ENCODE results near the gene C5orf46.
"Not testable (repeated sequence)": the region's sequence is repeated elsewhere in the genome, so short reads cannot be mapped to it uniquely, and the experiment has no call there.

C5orf46 gene

GRCh38 chr5:147892696-147893296, 13.5 kb downstream of the C5orf46 start:
- DNase-seq = no peak

- DNase-seq = no peak
Observed at GRCh38 chr5:147887930-147888329, 18.4 kb downstream of the C5orf46 start.

GRCh38 chr5:147887026-147887627, 19.2 kb downstream of the C5orf46 start:
- peak; percentile 40 for DNase-seq

- no peak for DNase-seq
Observed at GRCh38 chr5:147882586-147883313, 23.6 kb downstream of the C5orf46 start.

GRCh38 chr5:147880487-147880886, 25.9 kb downstream of the C5orf46 start:
- no peak for DNase-seq

GRCh38 chr5:147879784-147880183, 26.6 kb downstream of the C5orf46 start:
- DNase-seq = no peak

- DNase-seq = no peak
Observed at GRCh38 chr5:147878066-147878759, 28.1 kb downstream of the C5orf46 start, which contains the start of gene SCGB3A2. Gene SCGB3A2, plus strand, starts transcription at chr5:147878711. Its CDS starts 93 bp downstream, at chr5:147878804.

- DNase-seq = no peak
Observed at GRCh38 chr5:147876626-147877025, 29.7 kb downstream of the C5orf46 start.

GRCh38 chr5:147876141-147876540, 30.2 kb downstream of the C5orf46 start:
- no peak for DNase-seq

- no peak for DNase-seq
Observed at GRCh38 chr5:147874910-147875367, 31.4 kb downstream of the C5orf46 start.

- DNase-seq = not testable (repeated sequence)
Observed at GRCh38 chr5:147874118-147874875, 32.0 kb downstream of the C5orf46 start.

- DNase-seq = not testable (repeated sequence)
Observed at GRCh38 chr5:147872744-147873435, 33.4 kb downstream of the C5orf46 start.

- DNase-seq = not testable (repeated sequence)
Observed at GRCh38 chr5:147871980-147872549, 34.3 kb downstream of the C5orf46 start.

- not testable (repeated sequence) for DNase-seq
Observed at GRCh38 chr5:147869892-147870291, 36.4 kb downstream of the C5orf46 start.

- DNase-seq = no peak
Observed at GRCh38 chr5:147869112-147869511, 37.2 kb downstream of the C5orf46 start.

GRCh38 chr5:147863454-147864158, 42.7 kb downstream of the C5orf46 start:
- no peak for DNase-seq

GRCh38 chr5:147860641-147861025, 45.7 kb downstream of the C5orf46 start:
- DNase-seq = no peak

- no peak for DNase-seq
Observed at GRCh38 chr5:147859962-147860640, 46.2 kb downstream of the C5orf46 start.

GRCh38 chr5:147858565-147858964, 47.8 kb downstream of the C5orf46 start:
- no peak for DNase-seq

Data from NCI-H1048 (cell line).